ENCODE data around the gene FN1. TPM values are rescaled to one million over a fixed set of nuclear protein-coding genes. Genes with fewer than 3 reads are reported as not detected.

Gene FN1
- total RNA-seq, 2 donors from 2014 or later, result 27.4 to 53.7 TPM

- DNase-seq, result no peak
- Histone ChIP-seq H3K4me3 (no peak overlapping the region), H3K4me1 (no peaks in the 10 kb centered on the region), H3K27me3 (no peaks in the 10 kb centered on the region), H3K27ac (no peak overlapping the region), H3K9me3 (no peaks in the 10 kb centered on the region), H3K36me3 (replicated peaks in 1 of 2; ENCODE audit: insufficient read depth in 1 of 2, low read depth in 2 of 2) (no peaks in the 10 kb centered on the region)
- intact Hi-C loops (cut with DNase I), result no loop called here
- TF ChIP-seq CTCF (IDR thresholded peaks at IDR 0.05), result no peak
- TF ChIP-seq POLR2A (IDR thresholded peaks at IDR 0.05), result no peak
- no peak for ATAC-seq
- 89 to 91% methylated on average over 7 of the region's 7 CpGs for WGBS, 2 donors
These were observed 79.4 kb downstream of the FN1 start for GRCh38 chr2:215356334-215356947.

- Histone ChIP-seq H3K4me3 (no peak overlapping the region), H3K9me3 (no peaks in the 10 kb centered on the region), H3K27me3 (no peaks in the 10 kb centered on the region), H3K4me1 (no peaks in the 10 kb centered on the region), H3K36me3 (replicated peaks in 1 of 2; ENCODE audit: insufficient read depth in 1 of 2, low read depth in 2 of 2) (no peaks in the 10 kb centered on the region), H3K27ac (no peak overlapping the region)
- intact Hi-C loops (cut with DNase I), result no loop called here
- no peak for DNase-seq
- TF ChIP-seq POLR2A (IDR thresholded peaks at IDR 0.05) (no peak), CTCF (IDR thresholded peaks at IDR 0.05) (no peak)
- no peak for ATAC-seq
- WGBS, 2 donors, result 86 to 96% methylated on average over 7 of the region's 7 CpGs
These were observed 80.1 kb downstream of the FN1 start for GRCh38 chr2:215355801-215356200.

GRCh38 chr2:215354771-215355695 is 80.8 kb downstream of the FN1 start:
- DNase-seq (no peak), ATAC-seq (no peak)
- H3K27ac ChIP-seq, result no peak overlapping the region
- no peaks in the 10 kb centered on the region for H3K9me3 ChIP-seq
- WGBS, 2 donors, result 84% methylated on average over 9 of the region's 9 CpGs
- intact Hi-C loops (cut with DNase I), result no loop called here
- H3K4me3 ChIP-seq, result no peak overlapping the region
- no peaks in the 10 kb centered on the region for H3K27me3 ChIP-seq
- no peak for TF ChIP-seq CTCF (IDR thresholded peaks at IDR 0.05)
- TF ChIP-seq POLR2A (IDR thresholded peaks at IDR 0.05), result no peak
- H3K36me3 ChIP-seq (replicated peaks in 1 of 2; ENCODE audit: insufficient read depth in 1 of 2, low read depth in 2 of 2), result no peaks in the 10 kb centered on the region
- H3K4me1 ChIP-seq, result no peaks in the 10 kb centered on the region

DNA sequence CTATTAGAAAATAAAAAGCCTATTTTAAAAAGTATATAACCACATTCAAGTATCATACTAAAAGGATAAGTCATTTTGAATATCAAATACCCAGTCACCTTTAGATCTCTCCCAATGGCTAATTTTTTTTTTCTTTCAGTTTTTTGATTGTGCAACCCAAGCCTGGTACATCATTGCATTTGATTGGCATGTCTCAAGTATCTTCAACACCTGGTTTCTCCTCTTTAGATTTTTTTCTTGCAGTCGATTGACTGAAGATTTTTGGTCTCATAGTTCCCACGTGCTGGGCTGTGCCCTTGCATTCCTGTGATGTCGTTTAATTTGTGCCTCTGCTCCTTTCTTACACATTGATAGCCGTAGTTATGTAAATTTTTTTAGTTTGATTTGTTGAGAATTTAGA is 83.3 kb downstream of the FN1 start:
- DNase-seq, result no peak

More for the DNA sequence above, 83.3 kb downstream of the FN1 start:
- TF ChIP-seq CTCF (IDR thresholded peaks at IDR 0.05) (no peak), POLR2A (IDR thresholded peaks at IDR 0.05) (no peak)
- intact Hi-C loops (cut with DNase I), result no loop called here
- Histone ChIP-seq H3K9me3 (no peaks in the 10 kb centered on the region), H3K4me3 (no peak overlapping the region), H3K27ac (no peak overlapping the region), H3K36me3 (replicated peaks in 1 of 2; ENCODE audit: insufficient read depth in 1 of 2, low read depth in 2 of 2) (peaks cover 0 to 8% of the 10 kb centered on the region in 2 donors), H3K4me1 (no peaks in the 10 kb centered on the region), H3K27me3 (no peaks in the 10 kb centered on the region)
- 39 to 63% methylated on average over 4 of the region's 4 CpGs for WGBS, 2 donors
- ATAC-seq, result no peak

All from body of pancreas (tissue), 4 donors.